ENCODE data around the gene POLR2L. TPM values are rescaled to one million over a fixed set of nuclear protein-coding genes. Genes with fewer than 3 reads are reported as not detected.
A peak's percentile ranks its signal among the peaks of the same experiment; 100 is the strongest.

POLR2L gene
- total and polyA plus RNA-seq, 2 of the 13 experiments (the other 11 are each of a cell fraction or from before 2014, with no cell fraction given): 104 to 114 TPM

- FAIRE-seq: peak; percentile 95
- peaks cover 9 to 36% of the 10 kb centered on the region in 2 experiments for H3K36me3 ChIP-seq (replicated peaks in 1 of 2; ENCODE audit: control insufficient read depth in 1 of 2, insufficient read depth in 2 of 2, low read length in 2 of 2)
- TF ChIP-seq CREM (IDR thresholded peaks at IDR 0.05): no peak
- TF ChIP-seq CREM (CRISPR knock-in tag; IDR thresholded peaks at IDR 0.05): no peak
- TF ChIP-seq, protein P1, sequence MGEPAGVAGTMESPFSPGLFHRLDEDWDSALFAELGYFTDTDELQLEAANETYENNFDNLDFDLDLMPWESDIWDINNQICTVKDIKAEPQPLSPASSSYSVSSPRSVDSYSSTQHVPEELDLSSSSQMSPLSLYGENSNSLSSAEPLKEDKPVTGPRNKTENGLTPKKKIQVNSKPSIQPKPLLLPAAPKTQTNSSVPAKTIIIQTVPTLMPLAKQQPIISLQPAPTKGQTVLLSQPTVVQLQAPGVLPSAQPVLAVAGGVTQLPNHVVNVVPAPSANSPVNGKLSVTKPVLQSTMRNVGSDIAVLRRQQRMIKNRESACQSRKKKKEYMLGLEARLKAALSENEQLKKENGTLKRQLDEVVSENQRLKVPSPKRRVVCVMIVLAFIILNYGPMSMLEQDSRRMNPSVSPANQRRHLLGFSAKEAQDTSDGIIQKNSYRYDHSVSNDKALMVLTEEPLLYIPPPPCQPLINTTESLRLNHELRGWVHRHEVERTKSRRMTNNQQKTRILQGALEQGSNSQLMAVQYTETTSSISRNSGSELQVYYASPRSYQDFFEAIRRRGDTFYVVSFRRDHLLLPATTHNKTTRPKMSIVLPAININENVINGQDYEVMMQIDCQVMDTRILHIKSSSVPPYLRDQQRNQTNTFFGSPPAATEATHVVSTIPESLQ (CRISPR knock-in tag; conservative IDR thresholded peaks at IDR 0.05): no peak
- TF ChIP-seq SP4 (CRISPR knock-in tag; IDR thresholded peaks at IDR 0.05): peak; percentile 74
- no peak for TF ChIP-seq ATF1 (CRISPR knock-in tag; IDR thresholded peaks at IDR 0.05)
- TF ChIP-seq, protein P2, sequence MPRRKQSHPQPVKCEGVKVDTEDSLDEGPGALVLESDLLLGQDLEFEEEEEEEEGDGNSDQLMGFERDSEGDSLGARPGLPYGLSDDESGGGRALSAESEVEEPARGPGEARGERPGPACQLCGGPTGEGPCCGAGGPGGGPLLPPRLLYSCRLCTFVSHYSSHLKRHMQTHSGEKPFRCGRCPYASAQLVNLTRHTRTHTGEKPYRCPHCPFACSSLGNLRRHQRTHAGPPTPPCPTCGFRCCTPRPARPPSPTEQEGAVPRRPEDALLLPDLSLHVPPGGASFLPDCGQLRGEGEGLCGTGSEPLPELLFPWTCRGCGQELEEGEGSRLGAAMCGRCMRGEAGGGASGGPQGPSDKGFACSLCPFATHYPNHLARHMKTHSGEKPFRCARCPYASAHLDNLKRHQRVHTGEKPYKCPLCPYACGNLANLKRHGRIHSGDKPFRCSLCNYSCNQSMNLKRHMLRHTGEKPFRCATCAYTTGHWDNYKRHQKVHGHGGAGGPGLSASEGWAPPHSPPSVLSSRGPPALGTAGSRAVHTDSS (CRISPR knock-in tag; conservative IDR thresholded peaks at IDR 0.05): no peak
- TF ChIP-seq ZFYVE20 (CRISPR knock-in tag; IDR thresholded peaks at IDR 0.05; ENCODE audit: borderline replicate concordance, low read depth): no peak
- TF ChIP-seq MTA3 (CRISPR knock-in tag; IDR thresholded peaks at IDR 0.05): no peak
- TF ChIP-seq, protein P3, sequence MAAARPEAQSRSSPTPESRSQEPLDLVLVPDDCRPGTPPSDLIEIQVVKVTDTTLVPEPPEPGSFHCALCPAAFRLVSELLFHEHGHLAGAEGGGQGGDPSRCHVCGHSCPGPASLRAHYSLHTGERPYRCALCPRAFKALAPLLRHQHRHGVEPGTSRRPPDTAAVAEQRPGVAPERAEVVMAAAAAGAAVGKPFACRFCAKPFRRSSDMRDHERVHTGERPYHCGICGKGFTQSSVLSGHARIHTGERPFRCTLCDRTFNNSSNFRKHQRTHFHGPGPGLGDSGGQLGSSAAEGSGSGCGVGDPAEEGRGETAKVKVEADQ (CRISPR knock-in tag; IDR thresholded peaks at IDR 0.05; ENCODE audit: borderline replicate concordance): no peak; the same call in 1 of the 2 replicates
- TF ChIP-seq MXD4 (CRISPR knock-in tag; IDR thresholded peaks at IDR 0.05): peak; percentile 89
- no peak for TF ChIP-seq SNAPC2 (CRISPR knock-in tag; IDR thresholded peaks at IDR 0.05)
- TF ChIP-seq TCF7L2 (IDR thresholded peaks at IDR 0.05; ENCODE audit: low read depth, low read length): no peak
- TF ChIP-seq, protein P4, sequence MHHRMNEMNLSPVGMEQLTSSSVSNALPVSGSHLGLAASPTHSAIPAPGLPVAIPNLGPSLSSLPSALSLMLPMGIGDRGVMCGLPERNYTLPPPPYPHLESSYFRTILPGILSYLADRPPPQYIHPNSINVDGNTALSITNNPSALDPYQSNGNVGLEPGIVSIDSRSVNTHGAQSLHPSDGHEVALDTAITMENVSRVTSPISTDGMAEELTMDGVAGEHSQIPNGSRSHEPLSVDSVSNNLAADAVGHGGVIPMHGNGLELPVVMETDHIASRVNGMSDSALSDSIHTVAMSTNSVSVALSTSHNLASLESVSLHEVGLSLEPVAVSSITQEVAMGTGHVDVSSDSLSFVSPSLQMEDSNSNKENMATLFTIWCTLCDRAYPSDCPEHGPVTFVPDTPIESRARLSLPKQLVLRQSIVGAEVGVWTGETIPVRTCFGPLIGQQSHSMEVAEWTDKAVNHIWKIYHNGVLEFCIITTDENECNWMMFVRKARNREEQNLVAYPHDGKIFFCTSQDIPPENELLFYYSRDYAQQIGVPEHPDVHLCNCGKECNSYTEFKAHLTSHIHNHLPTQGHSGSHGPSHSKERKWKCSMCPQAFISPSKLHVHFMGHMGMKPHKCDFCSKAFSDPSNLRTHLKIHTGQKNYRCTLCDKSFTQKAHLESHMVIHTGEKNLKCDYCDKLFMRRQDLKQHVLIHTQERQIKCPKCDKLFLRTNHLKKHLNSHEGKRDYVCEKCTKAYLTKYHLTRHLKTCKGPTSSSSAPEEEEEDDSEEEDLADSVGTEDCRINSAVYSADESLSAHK (CRISPR knock-in tag; IDR thresholded peaks at IDR 0.05; ENCODE audit: borderline replicate concordance): no peak
- TF ChIP-seq, protein P5, sequence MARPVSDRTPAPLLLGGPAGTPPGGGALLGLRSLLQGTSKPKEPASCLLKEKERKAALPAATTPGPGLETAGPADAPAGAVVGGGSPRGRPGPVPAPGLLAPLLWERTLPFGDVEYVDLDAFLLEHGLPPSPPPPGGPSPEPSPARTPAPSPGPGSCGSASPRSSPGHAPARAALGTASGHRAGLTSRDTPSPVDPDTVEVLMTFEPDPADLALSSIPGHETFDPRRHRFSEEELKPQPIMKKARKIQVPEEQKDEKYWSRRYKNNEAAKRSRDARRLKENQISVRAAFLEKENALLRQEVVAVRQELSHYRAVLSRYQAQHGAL (CRISPR knock-in tag; IDR thresholded peaks at IDR 0.05; ENCODE audit: not compliant biosample characterization): no peak
- TF ChIP-seq ZNF205 (CRISPR knock-in tag; IDR thresholded peaks at IDR 0.05): 0 out of 2 replicates have a peak, but pooled peaks have one; percentile 42
- peak; percentile 39; the same call in 1 of the 2 replicates for TF ChIP-seq KLF9 (CRISPR knock-in tag; IDR thresholded peaks at IDR 0.05; ENCODE audit: low read depth)
Observed at GRCh38 chr11:838441-839279, 3.7 kb downstream of the POLR2L start.

More at GRCh38 chr11:838441-839279, 3.7 kb downstream of the POLR2L start:
- H3K9ac ChIP-seq (ENCODE audit: insufficient read depth, low read depth, low read length): peak overlapping the region; percentile 47; the same call in 1 of the 2 replicates
- intact Hi-C loops (cut with micrococcal nuclease; ENCODE audit: unreplicated experiment): no loop called here
- 38% methylated on average over 11 of the region's 17 CpGs for WGBS (ENCODE audit: low lambda C conversion rate)
- no peak overlapping the region for H2AFZ ChIP-seq (ENCODE audit: low read length)
- peaks cover 63% of the 10 kb centered on the region for H3K4me1 ChIP-seq (ENCODE audit: insufficient read depth, low read length)
- H3K4me2 ChIP-seq (ENCODE audit: low read depth, low read length): peak overlapping the region; percentile 19
- no TSS peak for BruUV-seq (replicated peaks)
- in situ Hi-C loops (cut with HindIII; ENCODE audit: extremely low pct_ligation_motif_present, low pct_unique_long_range_greater_than_20kb): no loop called here
- no peaks in the 10 kb centered on the region for H3K9me3 ChIP-seq (ENCODE audit: low read length)
- CTCF ChIA-PET (ENCODE audit: low intra/inter-chr PET ratio, low total read pairs): no interaction called here
- peak; percentile 46 for ATAC-seq
- H3K79me2 ChIP-seq (ENCODE audit: insufficient read depth, low read length): peaks cover 36% of the 10 kb centered on the region
- H3K27ac ChIP-seq (ENCODE audit: extremely low read length, insufficient read depth, low read length): peak overlapping the region; percentile 53
- no peaks in the 10 kb centered on the region for H3K27me3 ChIP-seq (ENCODE audit: control insufficient read depth in 1 of 2, insufficient read depth in 2 of 2, low read length in 2 of 2)
- no peak overlapping the region for H3K4me3 ChIP-seq (replicated peaks in 1 of 3; ENCODE audit: insufficient read depth in 1 of 3, low read depth in 2 of 3, low read length in 3 of 3)
- peaks cover 20% of the 10 kb centered on the region; the same call in 1 of the 2 replicates for H4K20me1 ChIP-seq (ENCODE audit: insufficient read depth, low read length)
- DNase-seq (ENCODE audit: low spot score): peak; percentile 82
- POLR2A ChIA-PET: interaction anchor here (0.7 to 16.1 kb wide), 6 partner anchors 9 to 83 kb away, joined by 3 to 264 read pairs (median 10); partner anchors contain the start of genes CD151, CRACR2B, PIDD1 and PNPLA2
